Loucy (cell line): ENCODE data around the gene SPATA20.

Experiments used
- H2AFZ ChIP-seq: fragments of 200-600 bp; sonication (generic); 2 replicates; pipeline ENCODE4 v1.6.0; 2016; ENCODE audit warnings: antibody characterized with exemption, mild to moderate bottlenecking, low read length, moderate library complexity
- H3F3A ChIP-seq: fragments of 200-600 bp; 2 replicates; pipeline ENCODE4 v1.6.0; 2016; ENCODE audit warnings: antibody characterized with exemption, low read depth, mild to moderate bottlenecking
- H3K27me3 ChIP-seq: fragments of 200-600 bp; sonication (generic); 2 replicates; pipeline ENCODE4 v1.6.1; 2014; ENCODE audit warnings: low read length, mild to moderate bottlenecking; ENCODE audit not compliant: insufficient read depth, poor library complexity, severe bottlenecking
- H3K36me3 ChIP-seq: fragments of 200-600 bp; sonication (generic); 2 replicates; pipeline ENCODE4 v1.6.1; 2016; ENCODE audit warnings: low read length; ENCODE audit not compliant: insufficient read depth
- H3K4me1 ChIP-seq: fragments of 200-600 bp; sonication (generic); 2 replicates; pipeline ENCODE4 v1.5.1; 2014; ENCODE audit warnings: low read length, mild to moderate bottlenecking; ENCODE audit not compliant: insufficient read depth, poor library complexity, severe bottlenecking
- H3K4me2 ChIP-seq: fragments of 200-600 bp; sonication (generic); 2 replicates; pipeline ENCODE4 v1.6.0; 2014; ENCODE audit warnings: antibody characterized with exemption, low read length, low read depth, mild to moderate bottlenecking; ENCODE audit not compliant: poor library complexity, severe bottlenecking
- H3K4me3 ChIP-seq: fragments of 200-600 bp; sonication (generic); 2 replicates; pipeline ENCODE4 v1.5.1; 2014; ENCODE audit warnings: low read length, mild to moderate bottlenecking, mixed read lengths; ENCODE audit not compliant: poor library complexity, severe bottlenecking
- H3K79me2 ChIP-seq: fragments of 200-600 bp; sonication (generic); 2 replicates; pipeline ENCODE4 v1.6.1; 2014; ENCODE audit warnings: low read length; ENCODE audit not compliant: insufficient read depth
- H3K9ac ChIP-seq: fragments of 200-600 bp; sonication (generic); 2 replicates; pipeline ENCODE4 v1.6.0; 2014; ENCODE audit warnings: mild to moderate bottlenecking, low read depth, low read length, moderate library complexity; ENCODE audit not compliant: poor library complexity, severe bottlenecking
- H3K9me2 ChIP-seq: fragments of 200-600 bp; sonication (generic); replicated peaks from 2 replicates; pipeline ENCODE4 v1.6.1; 2016; ENCODE audit warnings: low read depth, low read length, mixed read lengths
- H3K9me3 ChIP-seq: fragments of 200-600 bp; sonication (generic); 2 replicates; pipeline ENCODE4 v1.6.1; 2014; ENCODE audit warnings: mild to moderate bottlenecking, antibody characterized with exemption, low read length, low read depth; ENCODE audit not compliant: insufficient read depth
- H4K20me1 ChIP-seq: fragments of 200-600 bp; sonication (generic); 2 replicates; pipeline ENCODE4 v1.6.0; 2014; ENCODE audit warnings: antibody characterized with exemption, low read length, mild to moderate bottlenecking; ENCODE audit not compliant: insufficient read depth, poor library complexity, severe bottlenecking
- EZH2phosphoT487 ChIP-seq: fragments of 200-600 bp; IDR thresholded peaks from 2 replicates; pipeline ENCODE4 v1.6.1; 2018; ENCODE audit warnings: antibody characterized with exemption, mild to moderate bottlenecking, moderate library complexity, borderline replicate concordance
- TF ChIP-seq, protein P1 (sequence below): fragments of 200-600 bp; sonication (generic); conservative IDR thresholded peaks from 2 replicates; pipeline ENCODE4 v1.5.1; 2014; ENCODE audit warnings: mild to moderate bottlenecking, antibody characterized with exemption, low read length

Gene SPATA20

DNA sequence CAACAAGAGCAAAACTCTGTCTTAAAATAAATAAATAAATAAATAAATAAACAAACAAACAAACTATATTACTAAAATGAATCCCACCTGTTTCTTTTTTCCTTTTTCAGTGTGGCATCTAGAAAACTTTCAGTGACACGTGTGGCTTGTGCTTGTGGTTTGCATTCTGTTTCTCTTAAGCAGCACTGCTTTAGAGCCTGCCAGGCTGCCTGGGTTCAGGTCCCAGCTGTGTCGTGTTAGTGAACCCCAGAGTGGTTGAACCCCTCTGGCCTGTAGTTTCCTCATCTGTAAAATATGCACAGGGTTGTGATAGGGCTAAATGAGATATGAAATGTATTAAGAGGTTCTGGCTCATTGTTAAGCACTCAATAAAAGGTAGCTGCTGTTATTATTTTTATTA lies 26.5 kb upstream of the SPATA20 start:
- Histone ChIP-seq H3K4me3 (no peak overlapping the region), H3K27me3 (no peaks in the 10 kb centered on the region), H2AFZ (no peak overlapping the region), H3K4me2 (no peak overlapping the region), H3K4me1 (no peaks in the 10 kb centered on the region), H3K36me3 (no peaks in the 10 kb centered on the region), H3K9ac (no peak overlapping the region), H3F3A (no peaks in the 10 kb centered on the region), H3K79me2 (no peaks in the 10 kb centered on the region), H4K20me1 (no peaks in the 10 kb centered on the region), H3K9me3 (no peaks in the 10 kb centered on the region), H3K9me2 (no peaks in the 10 kb centered on the region)
- TF ChIP-seq, protein P1, sequence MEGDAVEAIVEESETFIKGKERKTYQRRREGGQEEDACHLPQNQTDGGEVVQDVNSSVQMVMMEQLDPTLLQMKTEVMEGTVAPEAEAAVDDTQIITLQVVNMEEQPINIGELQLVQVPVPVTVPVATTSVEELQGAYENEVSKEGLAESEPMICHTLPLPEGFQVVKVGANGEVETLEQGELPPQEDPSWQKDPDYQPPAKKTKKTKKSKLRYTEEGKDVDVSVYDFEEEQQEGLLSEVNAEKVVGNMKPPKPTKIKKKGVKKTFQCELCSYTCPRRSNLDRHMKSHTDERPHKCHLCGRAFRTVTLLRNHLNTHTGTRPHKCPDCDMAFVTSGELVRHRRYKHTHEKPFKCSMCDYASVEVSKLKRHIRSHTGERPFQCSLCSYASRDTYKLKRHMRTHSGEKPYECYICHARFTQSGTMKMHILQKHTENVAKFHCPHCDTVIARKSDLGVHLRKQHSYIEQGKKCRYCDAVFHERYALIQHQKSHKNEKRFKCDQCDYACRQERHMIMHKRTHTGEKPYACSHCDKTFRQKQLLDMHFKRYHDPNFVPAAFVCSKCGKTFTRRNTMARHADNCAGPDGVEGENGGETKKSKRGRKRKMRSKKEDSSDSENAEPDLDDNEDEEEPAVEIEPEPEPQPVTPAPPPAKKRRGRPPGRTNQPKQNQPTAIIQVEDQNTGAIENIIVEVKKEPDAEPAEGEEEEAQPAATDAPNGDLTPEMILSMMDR = no peak
- no peak for TF ChIP-seq EZH2phosphoT487

DNA sequence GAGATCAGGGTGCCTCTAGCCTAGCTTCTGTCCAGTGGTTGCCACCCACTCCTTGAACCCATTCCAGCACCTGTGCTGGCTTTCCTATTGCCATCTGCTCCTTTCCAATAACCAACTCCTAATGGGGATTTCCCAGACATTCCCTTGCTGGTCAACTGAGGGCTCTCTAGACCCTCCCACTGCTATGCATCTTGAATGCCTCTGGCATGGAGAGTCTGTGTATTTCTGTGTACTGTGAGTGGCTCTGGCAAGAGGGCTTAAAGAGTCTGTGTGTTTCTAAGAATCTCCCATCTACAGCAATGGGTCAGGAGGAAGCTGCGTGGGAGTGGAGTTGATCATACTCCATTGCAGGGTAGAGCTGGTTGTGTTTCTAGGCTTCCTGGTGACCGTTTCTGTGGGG lies 25.5 kb upstream of the SPATA20 start:
- Histone ChIP-seq H3K36me3 (no peaks in the 10 kb centered on the region), H3F3A (no peaks in the 10 kb centered on the region), H3K9me2 (no peaks in the 10 kb centered on the region), H3K27me3 (no peaks in the 10 kb centered on the region), H3K4me3 (no peak overlapping the region), H4K20me1 (no peaks in the 10 kb centered on the region), H3K4me1 (no peaks in the 10 kb centered on the region), H3K9ac (no peak overlapping the region), H3K9me3 (no peaks in the 10 kb centered on the region), H2AFZ (no peak overlapping the region), H3K79me2 (no peaks in the 10 kb centered on the region), H3K4me2 (no peak overlapping the region)
- TF ChIP-seq, protein P1 = no peak
- no peak for TF ChIP-seq EZH2phosphoT487

DNA sequence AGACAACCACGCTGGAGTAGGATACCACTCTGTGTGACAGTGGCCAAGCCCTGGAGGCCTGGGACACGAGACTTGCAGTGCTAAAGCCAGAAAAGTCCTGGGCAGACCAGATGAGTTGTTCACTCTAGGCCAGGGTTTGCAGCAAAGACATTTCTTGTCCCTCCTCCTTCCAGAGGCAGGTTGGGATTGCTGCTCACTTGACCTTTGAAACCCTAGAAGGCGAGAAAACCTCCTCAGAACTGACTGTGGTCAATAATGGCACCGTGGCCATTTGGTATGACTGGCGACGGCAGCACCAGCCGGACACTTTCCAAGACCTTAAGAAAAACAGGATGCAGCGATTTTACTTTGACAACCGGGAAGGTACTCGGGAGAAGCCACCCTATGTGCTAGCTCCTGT lies 24.2 kb upstream of the SPATA20 start:
- TF ChIP-seq EZH2phosphoT487 = no peak
- TF ChIP-seq, protein P1 = no peak
- Histone ChIP-seq H2AFZ (no peak overlapping the region), H3K79me2 (no peaks in the 10 kb centered on the region), H3K36me3 (no peaks in the 10 kb centered on the region), H3K4me1 (no peaks in the 10 kb centered on the region), H3K9ac (no peak overlapping the region), H3K27me3 (no peaks in the 10 kb centered on the region), H3K4me3 (no peak overlapping the region), H4K20me1 (no peaks in the 10 kb centered on the region), H3F3A (no peaks in the 10 kb centered on the region), H3K9me2 (no peaks in the 10 kb centered on the region), H3K4me2 (no peak overlapping the region), H3K9me3 (no peaks in the 10 kb centered on the region)
